Parathyroid adenoma (tissue), 2 donors: ENCODE measurements around the gene LIN37.
"Not testable (repeated sequence)": the region's sequence is repeated elsewhere in the genome, so short reads cannot be mapped to it uniquely, and the experiment has no call there.

ENCODE experiments used
- H2AFZ ChIP-seq: fragments of 300-600 bp; sonication (generic); one replicate; pipeline ENCODE4 v1.7.0; 2017; ENCODE audit warnings: antibody characterized with exemption, mild to moderate bottlenecking
- H3K27ac ChIP-seq: fragments of 300-600 bp; sonication (generic); one replicate; pipeline ENCODE4 v1.7.0; 2017
- H3K27me3 ChIP-seq: fragments of 300-600 bp; sonication (generic); one replicate; pipeline ENCODE4 v1.7.0; 2017; ENCODE audit warnings: low read length; ENCODE audit not compliant: control insufficient read depth, insufficient read depth
- H3K36me3 ChIP-seq: fragments of 300-600 bp; sonication (generic); one replicate; pipeline ENCODE4 v1.7.0; 2017; ENCODE audit warnings: low read length; ENCODE audit not compliant: control insufficient read depth, insufficient read depth
- H3K4me1 ChIP-seq: fragments of 300-600 bp; sonication (generic); one replicate; pipeline ENCODE4 v1.7.0; 2017; ENCODE audit warnings: control low read depth
- H3K4me2 ChIP-seq: fragments of 300-600 bp; sonication (generic); one replicate; pipeline ENCODE4 v1.7.0; 2017; ENCODE audit warnings: low read length
- H3K4me3 ChIP-seq: fragments of 300-600 bp; sonication (generic); one replicate; pipeline ENCODE4 v1.7.0; 2017; ENCODE audit warnings: low read depth, low read length
- H3K79me2 ChIP-seq: fragments of 300-600 bp; sonication (generic); one replicate; pipeline ENCODE4 v1.7.0; 2017; ENCODE audit warnings: control low read depth
- H3K9ac ChIP-seq: fragments of 300-600 bp; sonication (generic); one replicate; pipeline ENCODE4 v1.7.0; 2017; ENCODE audit warnings: mild to moderate bottlenecking
- H3K9me3 ChIP-seq: fragments of 300-600 bp; sonication (generic); one replicate; pipeline ENCODE4 v1.7.0; 2017; ENCODE audit warnings: low read length; ENCODE audit not compliant: control insufficient read depth
- CTCF ChIP-seq: fragments of 300-600 bp; sonication (generic); IDR thresholded peaks from one replicate; pipeline ENCODE4 v1.7.0; 2017; ENCODE audit warnings: antibody characterized with exemption, mild to moderate bottlenecking
- donor health status: primary hyperparathyroidism.

LIN37 gene

GRCh38 chr19:35792888-35793287, 44.5 kb downstream of the LIN37 start:
- H3K9ac ChIP-seq = no peak overlapping the region
- no peak overlapping the region for H3K4me2 ChIP-seq
- no peaks in the 10 kb centered on the region for H3K4me1 ChIP-seq
- no peaks in the 10 kb centered on the region for H3K9me3 ChIP-seq
- no peak for TF ChIP-seq CTCF
- no peaks in the 10 kb centered on the region for H3K36me3 ChIP-seq
- H3K4me3 ChIP-seq = no peak overlapping the region
- no peaks in the 10 kb centered on the region for H3K79me2 ChIP-seq
- H3K27ac ChIP-seq = no peak overlapping the region
- no peaks in the 10 kb centered on the region for H3K27me3 ChIP-seq
- H2AFZ ChIP-seq = no peak overlapping the region

GRCh38 chr19:35793381-35794165, 45.2 kb downstream of the LIN37 start:
- no peaks in the 10 kb centered on the region for H3K4me1 ChIP-seq
- H3K9ac ChIP-seq = no peak overlapping the region
- no peak for TF ChIP-seq CTCF
- no peaks in the 10 kb centered on the region for H3K27me3 ChIP-seq
- no peak overlapping the region for H2AFZ ChIP-seq
- no peak overlapping the region for H3K4me2 ChIP-seq
- no peak overlapping the region for H3K27ac ChIP-seq
- H3K79me2 ChIP-seq = no peaks in the 10 kb centered on the region
- H3K4me3 ChIP-seq = no peak overlapping the region
- H3K9me3 ChIP-seq = no peaks in the 10 kb centered on the region
- no peaks in the 10 kb centered on the region for H3K36me3 ChIP-seq

- not testable (repeated sequence) for H3K79me2 ChIP-seq, H3K4me2 ChIP-seq, H3K27ac ChIP-seq, H3K4me1 ChIP-seq, H3K9ac ChIP-seq, H3K4me3 ChIP-seq, H3K9me3 ChIP-seq, H2AFZ ChIP-seq, H3K36me3 ChIP-seq, H3K27me3 ChIP-seq
These were observed 47.2 kb downstream of the LIN37 start for GRCh38 chr19:35795564-35795963.

- no peaks in the 10 kb centered on the region for H3K27me3 ChIP-seq
- no peaks in the 10 kb centered on the region for H3K4me1 ChIP-seq
- no peaks in the 10 kb centered on the region for H3K36me3 ChIP-seq
- H3K4me3 ChIP-seq = no peak overlapping the region
- no peaks in the 10 kb centered on the region for H3K9me3 ChIP-seq
- H3K27ac ChIP-seq = no peak overlapping the region
- H3K4me2 ChIP-seq = no peak overlapping the region
- H3K79me2 ChIP-seq = no peaks in the 10 kb centered on the region
- no peak overlapping the region for H3K9ac ChIP-seq
- TF ChIP-seq CTCF = no peak
- no peak overlapping the region for H2AFZ ChIP-seq
These were observed 48.5 kb downstream of the LIN37 start for GRCh38 chr19:35796645-35797542.

GRCh38 chr19:35797663-35798062, 49.3 kb downstream of the LIN37 start:
- Histone ChIP-seq H3K79me2 (no peaks in the 10 kb centered on the region), H3K4me2 (no peak overlapping the region), H3K4me3 (no peak overlapping the region), H2AFZ (peak overlapping the region; percentile 53), H3K4me1 (no peaks in the 10 kb centered on the region), H3K27me3 (no peaks in the 10 kb centered on the region), H3K9ac (no peak overlapping the region), H3K9me3 (no peaks in the 10 kb centered on the region), H3K36me3 (no peaks in the 10 kb centered on the region), H3K27ac (no peak overlapping the region)
- TF ChIP-seq CTCF = no peak
